Right renal pelvis (tissue), 4 donors: ENCODE results near the gene L1CAM. TPM values are rescaled to one million over a fixed set of nuclear protein-coding genes. Genes with fewer than 3 reads are reported as not detected.

ENCODE experiments used
- DNase-seq, 4 donors: peaks; one replicate each; pipeline ENCODE4 v3.0.0-alpha.2; 2013; ENCODE audit warnings: low read depth in 4 of 4, low spot score in 3 of 4, missing footprints in 1 of 4
- polyA plus RNA-seq, 4 donors: library from polyadenylated mRNA; unstranded; fragments of 120-200 nt; gene quantifications; one replicate each; pipeline ENCODE4 v1.2.1, GENCODE V29; 2013; ENCODE audit not compliant: insufficient read length in 4 of 4

The L1CAM gene
- polyA plus RNA-seq, 4 donors: 46.4 to 59.9 (median 47.9) TPM

- no peak for DNase-seq
Observed at GRCh38 chrX:153814591-153815315, 71.2 kb downstream of the L1CAM start.

- no peak for DNase-seq
Observed at GRCh38 chrX:153813161-153813560, 72.8 kb downstream of the L1CAM start.

- DNase-seq: no peak
Observed at GRCh38 chrX:153812220-153812619, 73.8 kb downstream of the L1CAM start.

Other genes starting within 250 kb of the L1CAM start
- gene DUSP9, start 239.0 kb downstream of the L1CAM start, polyA plus RNA-seq: 10 to 100 TPM; 46.7 to 74.3 (median 49.1) TPM
- gene PNCK, start 212.4 kb downstream of the L1CAM start, polyA plus RNA-seq: 10 to 100 TPM in 1 of 4 donors, 1 to 10 TPM in 3; 6.2 to 11.4 (median 7.5) TPM
- gene SLC6A8, start 198.2 kb downstream of the L1CAM start, polyA plus RNA-seq: 10 to 100 TPM; 46.6 to 74.1 (median 52.6) TPM
- gene BCAP31, start 161.8 kb downstream of the L1CAM start, polyA plus RNA-seq: 100 to 1,000 TPM; 192 to 206 (median 199) TPM
- gene ABCD1, start 161.3 kb downstream of the L1CAM start, polyA plus RNA-seq: 1 to 10 TPM; 6.3 to 8.9 (median 7.1) TPM
- gene PLXNB3, start 121.9 kb downstream of the L1CAM start, polyA plus RNA-seq: 1 to 10 TPM in 3 of 4 donors, under 1 TPM in 1; 0.82 to 2.9 (median 2.1) TPM
- 1 to 10 TPM in 3 of 4 donors, under 1 TPM in 1; 0.90 to 2.0 (median 1.5) TPM for gene SRPK3, start 105.1 kb downstream of the L1CAM start, polyA plus RNA-seq
- 10 to 100 TPM; 62.2 to 90.3 (median 72.7) TPM for gene IDH3G, start 91.8 kb downstream of the L1CAM start, polyA plus RNA-seq
- gene SSR4, start 91.5 kb downstream of the L1CAM start, polyA plus RNA-seq: 100 to 1,000 TPM; 141 to 189 (median 155) TPM
- gene PDZD4, start 55.6 kb downstream of the L1CAM start, polyA plus RNA-seq: 10 to 100 TPM in 1 of 4 donors, 1 to 10 TPM in 3; 7.7 to 10.6 (median 8.8) TPM
- gene AVPR2, start 18.5 kb upstream of the L1CAM start, polyA plus RNA-seq: 1 to 10 TPM; 1.4 to 3.1 (median 2.0) TPM
- gene ARHGAP4, start 40.1 kb upstream of the L1CAM start, polyA plus RNA-seq: 10 to 100 TPM; 24.6 to 37.8 (median 27.8) TPM
- gene NAA10, start 48.9 kb upstream of the L1CAM start, polyA plus RNA-seq: 10 to 100 TPM; 60.2 to 80.1 (median 66.6) TPM
- gene RENBP, start 58.5 kb upstream of the L1CAM start, polyA plus RNA-seq: 10 to 100 TPM; 16.3 to 27.1 (median 18.8) TPM
- gene HCFC1, start 85.6 kb upstream of the L1CAM start, polyA plus RNA-seq: 10 to 100 TPM; 41.5 to 44.3 (median 41.9) TPM
- gene TMEM187, start 86.6 kb upstream of the L1CAM start, polyA plus RNA-seq: 1 to 10 TPM; 6.9 to 9.6 (median 7.4) TPM
- 10 to 100 TPM; 48.4 to 62.2 (median 51.7) TPM for gene IRAK1, start 133.7 kb upstream of the L1CAM start, polyA plus RNA-seq
- 10 to 100 TPM; 30.2 to 36.9 (median 31.6) TPM for gene MECP2, start 211.5 kb upstream of the L1CAM start, polyA plus RNA-seq